H9 (cell line): Measurements from ENCODE around the gene MYH15. TPM values are rescaled to one million over a fixed set of nuclear protein-coding genes. Genes with fewer than 3 reads are reported as not detected.

Source experiments
- DNase-seq: peaks from one replicate; pipeline ENCODE4 v3.0.0-alpha.2; 2017
- H2AFZ ChIP-seq: one replicate; pipeline ENCODE4 v1.6.1; 2013; ENCODE audit warnings: mild to moderate bottlenecking, low read length, control low read depth, moderate library complexity
- H2AK5ac ChIP-seq: 2 replicates; pipeline ENCODE4 v1.6.1; 2013; ENCODE audit warnings: low read length, control low read depth, mixed read lengths; ENCODE audit not compliant: insufficient read length
- H2BK120ac ChIP-seq: one replicate; pipeline ENCODE4 v1.6.1; 2013; ENCODE audit warnings: low read depth, mild to moderate bottlenecking, low read length, control low read depth, inconsistent platforms; ENCODE audit not compliant: poor library complexity, severe bottlenecking
- H2BK12ac ChIP-seq: 2 replicates; pipeline ENCODE4 v1.6.1; 2013; ENCODE audit warnings: low read length, control low read depth, mixed read lengths, low read depth; ENCODE audit not compliant: insufficient read length
- H2BK15ac ChIP-seq: 2 replicates; pipeline ENCODE4 v1.6.1; 2013; ENCODE audit warnings: low read depth, low read length, control low read depth
- H2BK20ac ChIP-seq: one replicate; pipeline ENCODE4 v1.6.1; 2013; ENCODE audit warnings: low read depth, mild to moderate bottlenecking, low read length, control low read depth, inconsistent platforms; ENCODE audit not compliant: poor library complexity, severe bottlenecking
- H2BK5ac ChIP-seq: 2 replicates; pipeline ENCODE4 v1.6.1; 2013; ENCODE audit warnings: low read length, control low read depth, mixed read lengths; ENCODE audit not compliant: insufficient read length
- H3K14ac ChIP-seq: 2 replicates; pipeline ENCODE4 v1.6.1; 2013; ENCODE audit warnings: low read length, control low read depth; ENCODE audit not compliant: insufficient read depth
- H3K18ac ChIP-seq: 2 replicates; pipeline ENCODE4 v1.6.1; 2013; ENCODE audit warnings: low read depth, mild to moderate bottlenecking, mixed read lengths, low read length, control low read depth; ENCODE audit not compliant: insufficient read length
- H3K23ac ChIP-seq: 2 replicates; pipeline ENCODE4 v1.6.1; 2013; ENCODE audit warnings: low read length, control low read depth, mixed read lengths, low read depth; ENCODE audit not compliant: insufficient read length
- H3K23me2 ChIP-seq: 2 replicates; pipeline ENCODE4 v1.6.1; 2013; ENCODE audit warnings: low read depth, mild to moderate bottlenecking, mixed read lengths, low read length, control low read depth; ENCODE audit not compliant: insufficient read length, poor library complexity, severe bottlenecking
- H3K27ac ChIP-seq: 2 replicates; pipeline ENCODE4 v1.5.1; 2013; ENCODE audit warnings: low read length, control low read depth, mixed read lengths, low read depth; ENCODE audit not compliant: insufficient read length
- H3K27me3 ChIP-seq: 2 replicates; pipeline ENCODE4 v1.6.1; 2013; ENCODE audit warnings: low read length, control low read depth, inconsistent platforms; ENCODE audit not compliant: insufficient read depth
- H3K4ac ChIP-seq: 2 replicates; pipeline ENCODE4 v1.6.1; 2013; ENCODE audit warnings: low read depth, mild to moderate bottlenecking, control low read depth, inconsistent platforms, low read length, moderate library complexity
- H3K4me1 ChIP-seq: 2 replicates; pipeline ENCODE4 v1.6.1; 2013; ENCODE audit warnings: low read length, control low read depth, inconsistent platforms; ENCODE audit not compliant: insufficient read depth
- H3K4me2 ChIP-seq: 2 replicates; pipeline ENCODE4 v1.6.1; 2013; ENCODE audit warnings: low read length, control low read depth, mixed read lengths; ENCODE audit not compliant: insufficient read length, insufficient read depth
- H3K56ac ChIP-seq: 2 replicates; pipeline ENCODE4 v1.6.1; 2013; ENCODE audit warnings: low read depth, mild to moderate bottlenecking, mixed read lengths, low read length, control low read depth; ENCODE audit not compliant: insufficient read length
- H3K79me1 ChIP-seq: 2 replicates; pipeline ENCODE4 v1.6.1; 2013; ENCODE audit warnings: low read depth, mild to moderate bottlenecking, moderate library complexity, low read length, control low read depth, inconsistent platforms; ENCODE audit not compliant: insufficient read depth, poor library complexity, severe bottlenecking
- H3K79me2 ChIP-seq: 2 replicates; pipeline ENCODE4 v1.6.1; 2013; ENCODE audit warnings: low read length, control low read depth, inconsistent platforms; ENCODE audit not compliant: insufficient read depth
- H3K9ac ChIP-seq: 2 replicates; pipeline ENCODE4 v1.6.1; 2013; ENCODE audit warnings: low read length, control low read depth, mixed read lengths; ENCODE audit not compliant: insufficient read length; ENCODE audit errors: extremely low read depth
- H3K9me3 ChIP-seq: one replicate; pipeline ENCODE4 v1.6.1; 2013; ENCODE audit warnings: low read depth, low read length, inconsistent platforms; ENCODE audit not compliant: control insufficient read depth
- H3T11ph ChIP-seq: one replicate; pipeline ENCODE4 v1.6.1; 2013; ENCODE audit warnings: mild to moderate bottlenecking, low read length, control low read depth, inconsistent platforms
- H4K20me1 ChIP-seq: one replicate; pipeline ENCODE4 v1.6.1; 2013; ENCODE audit not compliant: control insufficient read depth, insufficient read length, insufficient read depth
- H4K5ac ChIP-seq: 2 replicates; pipeline ENCODE4 v1.6.1; 2013; ENCODE audit warnings: low read depth, mild to moderate bottlenecking, mixed read lengths, low read length, control low read depth; ENCODE audit not compliant: insufficient read length
- H4K8ac ChIP-seq: replicated peaks from 2 replicates; pipeline ENCODE4 v1.6.1; 2013; ENCODE audit warnings: low read length, control low read depth, mixed read lengths, low read depth; ENCODE audit not compliant: insufficient read length
- H4K91ac ChIP-seq: 2 replicates; pipeline ENCODE4 v1.6.1; 2013; ENCODE audit warnings: low read depth, mild to moderate bottlenecking, moderate library complexity, mixed read lengths, low read length, control low read depth; ENCODE audit not compliant: insufficient read length
- H3K27ac Mint-ChIP-seq, 3 experiments: 2 replicates in 2 of 3; 3 replicates in 1 of 3; pipeline ENCODE4 v1.8.0; 2020 to 2021; ENCODE audit warnings: mixed read lengths in 3 of 3, mild to moderate bottlenecking in 1 of 3, moderate library complexity in 1 of 3
- H3K27me3 Mint-ChIP-seq: 2 replicates; pipeline ENCODE4 v1.8.0; 2021; ENCODE audit warnings: low read depth, mild to moderate bottlenecking, moderate library complexity, mixed read lengths
- H3K36me3 Mint-ChIP-seq, 3 experiments: 2 replicates in 2 of 3; 3 replicates in 1 of 3; pipeline ENCODE4 v1.8.0; 2020 to 2021; ENCODE audit warnings: low read depth in 3 of 3, mixed read lengths in 3 of 3; ENCODE audit not compliant: insufficient read depth in 1 of 3
- H3K4me1 Mint-ChIP-seq, 2 experiments: 2 replicates each; pipeline ENCODE4 v1.8.0; 2020; ENCODE audit warnings: mixed read lengths in 2 of 2
- H3K4me3 Mint-ChIP-seq, 2 experiments: 2 replicates in 1 of 2; 3 replicates in 1 of 2; pipeline ENCODE4 v1.8.0; 2020 to 2021; ENCODE audit warnings: mild to moderate bottlenecking in 2 of 2, mixed read lengths in 2 of 2, moderate library complexity in 1 of 2
- H3K9me3 Mint-ChIP-seq, 2 experiments: 2 replicates in 1 of 2; 3 replicates in 1 of 2; pipeline ENCODE4 v1.8.0; 2020; ENCODE audit warnings: mild to moderate bottlenecking in 2 of 2, mixed read lengths in 2 of 2, moderate library complexity in 1 of 2
- WGBS: extraction: QIAGEN DNeasy Blood & Tissue Kit; methylation state at CpG from one replicate; pipeline ENCODE4 v1.1.7; 2013; ENCODE audit warnings: missing lambda C conversion rate, low lambda C conversion rate, mixed read lengths; ENCODE audit not compliant: insufficient read length; ENCODE audit errors: extremely low coverage; 5-methylcytosine and 5-hydroxymethylcytosine counted together
- total RNA-seq: library from RNA; stranded (reverse); gene quantifications from 2 replicates; pipeline ENCODE4 v1.2.1, GENCODE V29; 2021
- TF ChIP-seq, protein P1 (sequence below): fragments of 200-600 bp; sonication (generic); conservative IDR thresholded peaks from 3 replicates; pipeline ENCODE4 v1.8.0; 2021; ENCODE audit warnings: antibody characterized with exemption, mild to moderate bottlenecking

MYH15 gene
- total RNA-seq, 1 experiment from 2014 or later = 0.13 TPM

DNA sequence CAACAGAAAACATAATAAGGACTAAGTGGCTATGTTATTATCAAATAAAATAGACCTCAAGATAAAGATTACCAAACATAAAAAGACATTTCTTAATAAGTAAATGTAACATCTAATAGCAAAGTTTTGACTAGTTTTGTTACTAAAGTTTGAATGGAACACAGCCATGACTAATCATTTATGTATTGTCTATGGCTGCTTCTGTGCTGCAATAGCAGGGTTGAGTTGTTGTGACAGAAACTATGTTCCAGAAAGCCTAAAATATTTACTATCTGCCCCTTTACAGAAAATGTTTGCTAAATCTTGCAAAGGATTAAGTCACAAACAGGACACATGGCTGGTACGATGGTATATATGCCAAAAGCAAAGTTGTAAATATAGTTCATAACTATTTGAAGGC is 37.9 kb upstream of the MYH15 start:
- Histone ChIP-seq H2BK15ac (no peak overlapping the region), H2BK20ac (no peak overlapping the region), H3K79me1 (no peaks in the 10 kb centered on the region), H3K9me3 (no peaks in the 10 kb centered on the region), H3K14ac (no peak overlapping the region), H3K9ac (no peak overlapping the region), H3K4ac (no peak overlapping the region), H3T11ph (no peak overlapping the region), H4K5ac (no peak overlapping the region), H2BK5ac (no peak overlapping the region), H4K8ac (no peak overlapping the region), H3K27me3 (no peaks in the 10 kb centered on the region), H3K4me2 (no peak overlapping the region), H3K79me2 (no peaks in the 10 kb centered on the region), H3K56ac (no peak overlapping the region), H2BK12ac (no peak overlapping the region), H4K91ac (no peak overlapping the region), H3K4me1 (no peaks in the 10 kb centered on the region), H3K23me2 (no peaks in the 10 kb centered on the region), H2AFZ (no peak overlapping the region), H2BK120ac (no peak overlapping the region), H3K18ac (no peak overlapping the region), H3K23ac (no peak overlapping the region), H2AK5ac (no peak overlapping the region), H3K27ac (no peak overlapping the region), H4K20me1 (no peaks in the 10 kb centered on the region)
- TF ChIP-seq, protein P1, sequence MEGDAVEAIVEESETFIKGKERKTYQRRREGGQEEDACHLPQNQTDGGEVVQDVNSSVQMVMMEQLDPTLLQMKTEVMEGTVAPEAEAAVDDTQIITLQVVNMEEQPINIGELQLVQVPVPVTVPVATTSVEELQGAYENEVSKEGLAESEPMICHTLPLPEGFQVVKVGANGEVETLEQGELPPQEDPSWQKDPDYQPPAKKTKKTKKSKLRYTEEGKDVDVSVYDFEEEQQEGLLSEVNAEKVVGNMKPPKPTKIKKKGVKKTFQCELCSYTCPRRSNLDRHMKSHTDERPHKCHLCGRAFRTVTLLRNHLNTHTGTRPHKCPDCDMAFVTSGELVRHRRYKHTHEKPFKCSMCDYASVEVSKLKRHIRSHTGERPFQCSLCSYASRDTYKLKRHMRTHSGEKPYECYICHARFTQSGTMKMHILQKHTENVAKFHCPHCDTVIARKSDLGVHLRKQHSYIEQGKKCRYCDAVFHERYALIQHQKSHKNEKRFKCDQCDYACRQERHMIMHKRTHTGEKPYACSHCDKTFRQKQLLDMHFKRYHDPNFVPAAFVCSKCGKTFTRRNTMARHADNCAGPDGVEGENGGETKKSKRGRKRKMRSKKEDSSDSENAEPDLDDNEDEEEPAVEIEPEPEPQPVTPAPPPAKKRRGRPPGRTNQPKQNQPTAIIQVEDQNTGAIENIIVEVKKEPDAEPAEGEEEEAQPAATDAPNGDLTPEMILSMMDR = no peak
- Mint-ChIP-seq H3K36me3 (peaks cover 20 to 40% (median 32%) of the 10 kb centered on the region in 3 experiments), H3K27me3 (no peaks in the 10 kb centered on the region), H3K27ac (no peak overlapping the region), H3K4me1 (peaks cover 0 to 5% of the 10 kb centered on the region in 2 experiments; a peak in 2 of 4 replicates), H3K9me3 (peaks cover 0 to under 1% of the 10 kb centered on the region in 2 experiments; a peak in 2 of 5 replicates), H3K4me3 (no peak overlapping the region)
- DNase-seq = no peak
- no CpG with 5 or more reads among the region's 1 CpG for WGBS
